Vagina (tissue), 2 donors: Measurements from ENCODE around the gene CLRN3.

ENCODE experiments used
- POLR2A ChIP-seq, 2 donors: fragments of 450-650 bp; IDR thresholded peaks; one replicate each; pipeline ENCODE4 v1.6.1; 2017; ENCODE audit warnings: antibody characterized with exemption in 2 of 2, mild to moderate bottlenecking in 2 of 2, moderate library complexity in 2 of 2
- POLR2AphosphoS5 ChIP-seq, 2 donors: sonication (generic); formaldehyde crosslinking; IDR thresholded peaks; one replicate each; pipeline ENCODE4 v1.9.0; 2017; ENCODE audit warnings: antibody characterized with exemption in 2 of 2, mild to moderate bottlenecking in 2 of 2, low read depth in 1 of 2; ENCODE audit not compliant: insufficient read depth in 1 of 2
- TF ChIP-seq, protein P1 (sequence below), 3 experiments: fragments of 450-650 bp in 2 of 3; fragments of 200-600 bp in 1 of 3; sonication (generic) in 1 of 3; IDR thresholded peaks; one replicate each; pipeline ENCODE4 v1.5.1; 2017 to 2019; ENCODE audit warnings: antibody characterized with exemption in 3 of 3, mild to moderate bottlenecking in 2 of 3, moderate library complexity in 2 of 3

DNA sequence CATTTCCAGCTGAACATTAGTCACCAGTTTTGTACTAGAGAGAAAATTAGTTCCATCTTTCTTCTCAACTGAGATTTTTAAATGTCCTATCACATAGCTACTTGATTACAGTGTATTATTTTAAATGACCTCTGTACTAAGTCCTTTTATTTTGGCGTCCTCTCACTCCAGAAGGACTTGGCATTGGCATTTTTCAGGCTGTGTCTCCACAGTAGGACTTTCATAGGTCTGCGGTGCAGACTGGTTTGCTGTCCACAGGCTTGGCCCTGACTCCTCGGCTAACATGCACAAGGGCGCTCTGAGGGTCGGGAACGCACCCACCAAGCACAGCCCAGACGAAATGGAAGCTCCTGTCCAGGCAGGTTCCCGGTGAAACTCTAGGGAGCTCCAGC is 20.6 kb upstream of the CLRN3 start:
- TF ChIP-seq, protein P1, sequence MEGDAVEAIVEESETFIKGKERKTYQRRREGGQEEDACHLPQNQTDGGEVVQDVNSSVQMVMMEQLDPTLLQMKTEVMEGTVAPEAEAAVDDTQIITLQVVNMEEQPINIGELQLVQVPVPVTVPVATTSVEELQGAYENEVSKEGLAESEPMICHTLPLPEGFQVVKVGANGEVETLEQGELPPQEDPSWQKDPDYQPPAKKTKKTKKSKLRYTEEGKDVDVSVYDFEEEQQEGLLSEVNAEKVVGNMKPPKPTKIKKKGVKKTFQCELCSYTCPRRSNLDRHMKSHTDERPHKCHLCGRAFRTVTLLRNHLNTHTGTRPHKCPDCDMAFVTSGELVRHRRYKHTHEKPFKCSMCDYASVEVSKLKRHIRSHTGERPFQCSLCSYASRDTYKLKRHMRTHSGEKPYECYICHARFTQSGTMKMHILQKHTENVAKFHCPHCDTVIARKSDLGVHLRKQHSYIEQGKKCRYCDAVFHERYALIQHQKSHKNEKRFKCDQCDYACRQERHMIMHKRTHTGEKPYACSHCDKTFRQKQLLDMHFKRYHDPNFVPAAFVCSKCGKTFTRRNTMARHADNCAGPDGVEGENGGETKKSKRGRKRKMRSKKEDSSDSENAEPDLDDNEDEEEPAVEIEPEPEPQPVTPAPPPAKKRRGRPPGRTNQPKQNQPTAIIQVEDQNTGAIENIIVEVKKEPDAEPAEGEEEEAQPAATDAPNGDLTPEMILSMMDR (IDR thresholded peaks at IDR 0.05): no peak
- no peak for TF ChIP-seq POLR2A (IDR thresholded peaks at IDR 0.05)
- no peak for TF ChIP-seq POLR2AphosphoS5 (IDR thresholded peaks at IDR 0.05; ENCODE audit: insufficient read depth in 1 of 2, low read depth in 1 of 2)
